ENCODE data around the gene MRPL46.
"Not testable (repeated sequence)": the region's sequence is repeated elsewhere in the genome, so short reads cannot be mapped to it uniquely, and the experiment has no call there.

Gene MRPL46

GRCh38 chr15:88477126-88477525 is 9.9 kb upstream of the MRPL46 start:
- no peak for DNase-seq

- no peak for DNase-seq
Measured at GRCh38 chr15:88476635-88477060, 9.5 kb upstream of the MRPL46 start.

GRCh38 chr15:88473661-88474293 is 6.6 kb upstream of the MRPL46 start:
- not testable (repeated sequence) for DNase-seq

GRCh38 chr15:88472225-88472624 is 5.0 kb upstream of the MRPL46 start:
- no peak for DNase-seq

GRCh38 chr15:88470625-88471372 is 3.6 kb upstream of the MRPL46 start:
- no peak for DNase-seq

GRCh38 chr15:88469321-88469720 is 2.1 kb upstream of the MRPL46 start:
- no peak for DNase-seq

GRCh38 chr15:88468721-88469120 is 1.5 kb upstream of the MRPL46 start:
- DNase-seq = not testable (repeated sequence)

- DNase-seq = no peak
Measured at GRCh38 chr15:88467935-88468528, 844 bp upstream of the MRPL46 start.

- DNase-seq = no peak
Measured at GRCh38 chr15:88465633-88466224, 1.5 kb downstream of the MRPL46 start.

- DNase-seq = no peak
Measured at GRCh38 chr15:88463870-88464532, 3.2 kb downstream of the MRPL46 start.

- no peak for DNase-seq
Measured at GRCh38 chr15:88456733-88457132, 10.5 kb downstream of the MRPL46 start.

- no peak for DNase-seq
Measured at GRCh38 chr15:88454867-88455810, 12.0 kb downstream of the MRPL46 start.

- DNase-seq = no peak
Measured at GRCh38 chr15:88454236-88454635, 13.0 kb downstream of the MRPL46 start.

GRCh38 chr15:88453651-88454050 is 13.5 kb downstream of the MRPL46 start:
- no peak for DNase-seq

GRCh38 chr15:88450125-88450798 is 16.9 kb downstream of the MRPL46 start:
- no peak for DNase-seq

- DNase-seq = no peak
Measured at GRCh38 chr15:88449581-88449980, 17.6 kb downstream of the MRPL46 start.

- DNase-seq = no peak
Measured at GRCh38 chr15:88448991-88449461, 18.2 kb downstream of the MRPL46 start.

GRCh38 chr15:88447741-88448140 is 19.4 kb downstream of the MRPL46 start:
- no peak for DNase-seq

- DNase-seq = no peak
Measured at GRCh38 chr15:88447206-88447605, 20.0 kb downstream of the MRPL46 start.

- DNase-seq = no peak
Measured at GRCh38 chr15:88441076-88441730, 26.0 kb downstream of the MRPL46 start.

- no peak for DNase-seq
Measured at GRCh38 chr15:88440021-88440420, 27.2 kb downstream of the MRPL46 start.

Measured in amniotic stem cell (primary cell).